Glutamatergic neuron (in vitro differentiated cells): ENCODE measurements around the gene HABP4. TPM values are rescaled to one million over a fixed set of nuclear protein-coding genes. Genes with fewer than 3 reads are reported as not detected.

Experiments
- DNase-seq: peaks from one replicate; pipeline ENCODE4 v3.0.0; 2022
- H3K27ac Mint-ChIP-seq: one replicate; pipeline ENCODE4 v1.8.0; 2020; ENCODE audit warnings: mild to moderate bottlenecking, mixed read lengths, inconsistent platforms; ENCODE audit not compliant: unreplicated experiment
- H3K27me3 Mint-ChIP-seq: one replicate; pipeline ENCODE4 v1.8.0; 2020; ENCODE audit warnings: mild to moderate bottlenecking, moderate library complexity, mixed read lengths, inconsistent platforms; ENCODE audit not compliant: unreplicated experiment
- H3K36me3 Mint-ChIP-seq: one replicate; pipeline ENCODE4 v1.8.0; 2020; ENCODE audit warnings: mild to moderate bottlenecking, mixed read lengths, inconsistent platforms; ENCODE audit not compliant: unreplicated experiment
- H3K4me1 Mint-ChIP-seq: one replicate; pipeline ENCODE4 v1.8.0; 2020; ENCODE audit warnings: mild to moderate bottlenecking, low read depth, mixed read lengths, inconsistent platforms; ENCODE audit not compliant: unreplicated experiment
- H3K4me3 Mint-ChIP-seq: one replicate; pipeline ENCODE4 v1.8.0; 2020; ENCODE audit warnings: mild to moderate bottlenecking, mixed read lengths, inconsistent platforms; ENCODE audit not compliant: unreplicated experiment
- H3K9me3 Mint-ChIP-seq: one replicate; pipeline ENCODE4 v1.8.0; 2020; ENCODE audit warnings: mild to moderate bottlenecking, moderate library complexity, mixed read lengths, inconsistent platforms; ENCODE audit not compliant: unreplicated experiment
- CTCF ChIP-seq: fragments of 200-600 bp; sonication (generic); IDR thresholded peaks from one replicate; pipeline ENCODE4 v1.5.0; 2021; ENCODE audit not compliant: partially characterized antibody, unreplicated experiment
- total RNA-seq: library from RNA; stranded (reverse); fragmentation: NEBNext Ultra II Directional; extraction: Animal tissue kit (Norgen Biotek cat#: 25700); gene quantifications from one replicate; pipeline ENCODE4 v1.2.1, GENCODE V29; 2021; ENCODE audit not compliant: unreplicated experiment

Gene HABP4
- total RNA-seq, 1 donor from 2014 or later, result 21.4 TPM

GRCh38 chr9:96464426-96464825 is 14.5 kb downstream of the HABP4 start:
- Mint-ChIP-seq H3K9me3 (no peaks in the 10 kb centered on the region), H3K27me3 (no peaks in the 10 kb centered on the region), H3K4me3 (no peak overlapping the region), H3K27ac (no peak overlapping the region), H3K4me1 (no peaks in the 10 kb centered on the region), H3K36me3 (peaks cover 4% of the 10 kb centered on the region)
- DNase-seq, result no peak
- TF ChIP-seq CTCF, result no peak

GRCh38 chr9:96467784-96468183 is 17.8 kb downstream of the HABP4 start:
- H3K36me3 Mint-ChIP-seq, result peaks cover 4% of the 10 kb centered on the region
- no peak overlapping the region for H3K27ac Mint-ChIP-seq
- TF ChIP-seq CTCF, result no peak
- H3K4me1 Mint-ChIP-seq, result no peaks in the 10 kb centered on the region
- no peak for DNase-seq
- no peak overlapping the region for H3K4me3 Mint-ChIP-seq
- no peaks in the 10 kb centered on the region for H3K27me3 Mint-ChIP-seq
- no peaks in the 10 kb centered on the region for H3K9me3 Mint-ChIP-seq

DNA sequence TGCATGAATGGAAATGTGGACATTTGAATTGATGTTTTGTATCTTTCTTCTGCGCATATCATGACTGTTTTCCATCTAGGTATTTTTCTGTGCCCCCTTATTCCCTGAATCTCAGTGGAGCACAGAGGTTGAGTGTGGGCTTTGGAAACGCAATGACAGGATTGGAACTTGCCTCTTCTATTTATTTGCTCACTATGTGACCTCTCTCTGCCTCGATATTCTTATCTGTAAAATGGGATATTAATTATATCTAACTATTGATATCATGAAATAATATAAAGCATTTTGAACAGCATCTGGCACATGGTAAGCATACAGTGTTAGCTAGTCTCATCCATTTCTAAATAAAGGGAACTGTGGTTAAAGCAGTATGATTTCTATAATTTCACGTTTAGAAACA is 26.0 kb downstream of the HABP4 start:
- Mint-ChIP-seq H3K27me3 (no peaks in the 10 kb centered on the region), H3K36me3 (no peaks in the 10 kb centered on the region), H3K27ac (no peak overlapping the region), H3K4me1 (no peaks in the 10 kb centered on the region), H3K4me3 (no peak overlapping the region), H3K9me3 (no peaks in the 10 kb centered on the region)
- no peak for TF ChIP-seq CTCF
- DNase-seq, result no peak

DNA sequence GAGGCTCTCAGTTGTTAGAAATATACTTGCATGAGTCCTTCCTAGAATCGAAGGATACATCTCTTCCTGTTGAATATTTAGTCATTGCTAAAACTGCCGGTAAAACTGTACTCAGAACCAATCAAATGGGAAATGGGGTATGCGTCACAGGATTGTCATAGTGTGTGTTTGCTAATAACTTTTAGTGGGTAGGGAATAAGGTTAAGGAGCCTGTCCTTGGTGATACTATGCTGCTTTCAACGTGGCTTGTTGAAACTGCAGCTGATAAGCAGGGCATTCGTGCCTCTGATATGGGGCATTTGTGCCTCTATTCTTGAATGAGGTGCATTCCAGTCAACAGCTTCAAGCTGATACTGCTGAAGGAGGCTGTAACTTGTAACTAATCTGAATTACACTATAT is 26.6 kb downstream of the HABP4 start:
- Mint-ChIP-seq H3K27ac (no peak overlapping the region), H3K4me3 (no peak overlapping the region), H3K9me3 (no peaks in the 10 kb centered on the region), H3K4me1 (no peaks in the 10 kb centered on the region), H3K36me3 (no peaks in the 10 kb centered on the region), H3K27me3 (no peaks in the 10 kb centered on the region)
- TF ChIP-seq CTCF, result no peak
- no peak for DNase-seq

- Mint-ChIP-seq H3K4me1 (no peaks in the 10 kb centered on the region), H3K27me3 (no peaks in the 10 kb centered on the region), H3K4me3 (no peak overlapping the region), H3K27ac (no peak overlapping the region), H3K9me3 (no peaks in the 10 kb centered on the region), H3K36me3 (no peaks in the 10 kb centered on the region)
- TF ChIP-seq CTCF, result no peak
- DNase-seq, result no peak
These were observed 28.9 kb downstream of the HABP4 start for GRCh38 chr9:96478829-96479371.
